MM.1S (cell line): ENCODE measurements around the gene HTR1E.

ENCODE experiments used
- CTCF ChIP-seq: fragments of 300-600 bp; sonication (generic); IDR thresholded peaks from 2 replicates; pipeline ENCODE4 v1.5.1; 2016; ENCODE audit warnings: antibody characterized with exemption, low read length, mixed read lengths
- EZH2 ChIP-seq: fragments of 300-600 bp; sonication (generic); optimal IDR thresholded peaks from 2 replicates; pipeline ENCODE3; 2017; ENCODE audit warnings: low read depth, mild to moderate bottlenecking, antibody characterized with exemption, low read length, mixed read lengths
- EZH2phosphoT487 ChIP-seq: fragments of 300-600 bp; sonication (generic); IDR thresholded peaks from 2 replicates; pipeline ENCODE4 v1.6.1; 2018; ENCODE audit warnings: antibody characterized with exemption, low read length

DNA sequence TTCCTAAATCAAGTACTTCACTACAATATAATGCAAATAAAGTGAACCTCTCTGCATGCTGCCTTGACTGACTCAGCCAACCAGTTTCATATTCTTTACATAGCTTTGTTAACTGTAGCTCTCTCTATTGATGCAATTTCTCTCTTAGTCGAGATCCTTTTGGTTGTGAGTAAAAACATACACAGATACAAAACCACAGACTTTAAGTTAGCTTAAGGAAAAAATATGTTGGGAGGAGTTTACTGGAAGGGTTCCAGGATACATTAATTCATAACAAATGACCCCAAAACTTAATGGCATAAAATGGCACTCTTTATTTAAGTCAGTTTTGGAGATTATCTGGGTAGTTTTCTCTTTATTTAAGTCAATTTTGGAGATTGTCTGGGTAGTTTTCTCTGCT lies 15.7 kb downstream of the HTR1E start:
- TF ChIP-seq CTCF (no peak), EZH2 (no peak), EZH2phosphoT487 (no peak)
